Sigmoid colon (tissue), 4 donors: ENCODE measurements around the gene GSN.

Source experiments
- EP300 ChIP-seq, 4 donors: sonication (generic); formaldehyde crosslinking; IDR thresholded peaks; one replicate each; pipeline ENCODE4 v1.6.1; 2017; ENCODE audit warnings: antibody characterized with exemption in 4 of 4
- POLR2AphosphoS5 ChIP-seq, 4 donors: sonication (generic); formaldehyde crosslinking; IDR thresholded peaks; one replicate each; pipeline ENCODE4 v1.6.1; 2017; ENCODE audit warnings: antibody characterized with exemption in 4 of 4
- TF ChIP-seq, protein P1 (sequence below), 4 experiments: fragments of 450-650 bp in 3 of 4; fragments of 200-600 bp in 1 of 4; IDR thresholded peaks; one replicate each; pipeline ENCODE4 v1.5.1; 2016 to 2019; ENCODE audit warnings: antibody characterized with exemption in 4 of 4, mild to moderate bottlenecking in 3 of 4, moderate library complexity in 2 of 4

DNA sequence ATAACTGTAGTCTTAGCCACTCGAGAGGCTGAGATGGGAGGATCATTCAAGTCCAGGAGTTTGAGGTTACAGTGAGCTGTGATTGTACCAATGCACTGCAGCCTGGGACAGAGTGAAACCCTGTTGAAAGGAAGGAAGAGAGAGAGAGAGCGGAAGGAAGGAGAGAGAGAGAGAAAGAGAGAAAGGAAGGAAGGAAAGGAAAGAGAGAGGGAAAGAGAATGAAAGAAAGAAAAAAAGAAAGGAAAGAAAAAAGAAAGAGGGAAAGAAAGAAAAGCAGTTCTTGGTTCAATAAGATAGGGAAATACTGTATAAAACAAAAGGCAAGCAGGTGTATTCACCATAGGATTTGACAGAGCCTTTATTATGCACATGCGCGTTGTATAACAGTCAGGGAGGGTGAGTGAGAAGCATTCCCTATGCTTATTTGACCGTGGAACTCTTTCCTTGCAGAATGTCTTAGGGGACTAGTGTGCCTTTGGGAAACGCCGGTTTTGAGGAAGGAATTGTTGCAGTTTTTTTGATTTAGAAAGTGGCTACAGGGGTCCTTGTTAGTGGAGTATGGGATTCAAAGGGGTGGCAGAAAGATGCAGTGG, 42.0 kb downstream of the GSN start:
- TF ChIP-seq, protein P1, sequence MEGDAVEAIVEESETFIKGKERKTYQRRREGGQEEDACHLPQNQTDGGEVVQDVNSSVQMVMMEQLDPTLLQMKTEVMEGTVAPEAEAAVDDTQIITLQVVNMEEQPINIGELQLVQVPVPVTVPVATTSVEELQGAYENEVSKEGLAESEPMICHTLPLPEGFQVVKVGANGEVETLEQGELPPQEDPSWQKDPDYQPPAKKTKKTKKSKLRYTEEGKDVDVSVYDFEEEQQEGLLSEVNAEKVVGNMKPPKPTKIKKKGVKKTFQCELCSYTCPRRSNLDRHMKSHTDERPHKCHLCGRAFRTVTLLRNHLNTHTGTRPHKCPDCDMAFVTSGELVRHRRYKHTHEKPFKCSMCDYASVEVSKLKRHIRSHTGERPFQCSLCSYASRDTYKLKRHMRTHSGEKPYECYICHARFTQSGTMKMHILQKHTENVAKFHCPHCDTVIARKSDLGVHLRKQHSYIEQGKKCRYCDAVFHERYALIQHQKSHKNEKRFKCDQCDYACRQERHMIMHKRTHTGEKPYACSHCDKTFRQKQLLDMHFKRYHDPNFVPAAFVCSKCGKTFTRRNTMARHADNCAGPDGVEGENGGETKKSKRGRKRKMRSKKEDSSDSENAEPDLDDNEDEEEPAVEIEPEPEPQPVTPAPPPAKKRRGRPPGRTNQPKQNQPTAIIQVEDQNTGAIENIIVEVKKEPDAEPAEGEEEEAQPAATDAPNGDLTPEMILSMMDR (IDR thresholded peaks at IDR 0.05) = no peak
- TF ChIP-seq POLR2AphosphoS5 (IDR thresholded peaks at IDR 0.05) = no peak
- TF ChIP-seq EP300 (IDR thresholded peaks at IDR 0.05) = no peak
